Measurements from ENCODE around the gene ZNF205. TPM values are rescaled to one million over a fixed set of nuclear protein-coding genes. Genes with fewer than 3 reads are reported as not detected.

ZNF205 gene
- total and polyA plus RNA-seq, 2 of the 8 experiments (the other 6 are each of a cell fraction or from before 2014, with no cell fraction given): 19.1 to 19.9 TPM

DNA sequence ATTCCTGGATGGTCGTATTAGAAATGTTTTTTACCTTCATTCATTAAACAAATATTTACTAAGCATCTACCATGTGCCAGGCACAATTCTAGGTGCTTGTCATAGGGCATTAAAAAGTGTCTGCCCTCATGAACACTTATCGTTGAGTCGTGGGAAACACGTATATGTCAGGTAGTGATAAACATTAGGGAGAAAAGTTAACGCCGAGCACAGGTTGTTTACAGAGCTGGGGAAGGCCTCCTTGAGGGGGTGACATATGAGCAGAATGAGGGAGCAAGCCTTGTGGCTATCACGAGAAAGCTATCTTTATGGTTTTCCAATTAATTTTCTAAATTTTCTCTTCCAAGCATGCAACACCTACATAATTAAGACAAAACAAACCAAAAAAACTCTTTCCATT lies 21.5 kb downstream of the ZNF205 start (continued):
- TF ChIP-seq TAF7 (optimal IDR thresholded peaks at IDR 0.05; ENCODE audit: borderline replicate concordance, low read depth, low read length) (no peak), CTBP2 (IDR thresholded peaks at IDR 0.05; ENCODE audit: borderline replicate concordance, insufficient read depth, insufficient read length, low read length) (no peak)

Measured in H1 (cell line).